ENCODE measurements around the gene ACSS2. TPM values are rescaled to one million over a fixed set of nuclear protein-coding genes. Genes with fewer than 3 reads are reported as not detected.

ACSS2 gene
- total RNA-seq, 1 donor from 2014 or later, result 29.7 TPM

GRCh38 chr20:34921436-34921835 lies 45.0 kb downstream of the ACSS2 start:
- Histone ChIP-seq H3K4me3 (ENCODE audit: low read depth, low read length) (no peak overlapping the region), H3K27me3 (ENCODE audit: control insufficient read depth, insufficient read depth, low read length) (no peaks in the 10 kb centered on the region), H3K36me3 (ENCODE audit: control insufficient read depth, insufficient read depth, low read length) (peaks cover 16% of the 10 kb centered on the region)
- FAIRE-seq (no peak), DNase-seq (ENCODE audit: low read depth) (no peak)
- TF ChIP-seq CTCF (IDR thresholded peaks at IDR 0.05; ENCODE audit: insufficient read depth, low read length, severe bottlenecking), result no peak

GRCh38 chr20:34922654-34923381 lies 46.4 kb downstream of the ACSS2 start:
- no peak for TF ChIP-seq CTCF (IDR thresholded peaks at IDR 0.05; ENCODE audit: insufficient read depth, low read length, severe bottlenecking)
- Histone ChIP-seq H3K36me3 (ENCODE audit: control insufficient read depth, insufficient read depth, low read length) (peaks cover 19% of the 10 kb centered on the region), H3K4me3 (ENCODE audit: low read depth, low read length) (no peak overlapping the region), H3K27me3 (ENCODE audit: control insufficient read depth, insufficient read depth, low read length) (no peaks in the 10 kb centered on the region)
- FAIRE-seq (peak; percentile 91), DNase-seq (ENCODE audit: low read depth) (peak; percentile 96)

- TF ChIP-seq CTCF (IDR thresholded peaks at IDR 0.05; ENCODE audit: insufficient read depth, low read length, severe bottlenecking), result no peak
- no peak for DNase-seq (ENCODE audit: low read depth)
- Histone ChIP-seq H3K27me3 (ENCODE audit: control insufficient read depth, insufficient read depth, low read length) (no peaks in the 10 kb centered on the region), H3K36me3 (ENCODE audit: control insufficient read depth, insufficient read depth, low read length) (peaks cover 23% of the 10 kb centered on the region), H3K4me3 (ENCODE audit: low read depth, low read length) (no peak overlapping the region)
- no peak for FAIRE-seq
Observed at GRCh38 chr20:34923414-34923813, 47.0 kb downstream of the ACSS2 start.

GRCh38 chr20:34925341-34925740 lies 48.9 kb downstream of the ACSS2 start:
- peaks cover 29% of the 10 kb centered on the region for H3K36me3 ChIP-seq (ENCODE audit: control insufficient read depth, insufficient read depth, low read length)
- H3K27me3 ChIP-seq (ENCODE audit: control insufficient read depth, insufficient read depth, low read length), result no peaks in the 10 kb centered on the region
- no peak overlapping the region for H3K4me3 ChIP-seq (ENCODE audit: low read depth, low read length)
- FAIRE-seq, result no peak
- no peak for TF ChIP-seq CTCF (IDR thresholded peaks at IDR 0.05; ENCODE audit: insufficient read depth, low read length, severe bottlenecking)
- DNase-seq (ENCODE audit: low read depth), result no peak

GRCh38 chr20:34925981-34926380 lies 49.6 kb downstream of the ACSS2 start:
- Histone ChIP-seq H3K36me3 (ENCODE audit: control insufficient read depth, insufficient read depth, low read length) (peaks cover 28% of the 10 kb centered on the region), H3K4me3 (ENCODE audit: low read depth, low read length) (no peak overlapping the region), H3K27me3 (ENCODE audit: control insufficient read depth, insufficient read depth, low read length) (no peaks in the 10 kb centered on the region)
- TF ChIP-seq CTCF (IDR thresholded peaks at IDR 0.05; ENCODE audit: insufficient read depth, low read length, severe bottlenecking), result no peak
- no peak for DNase-seq (ENCODE audit: low read depth)
- FAIRE-seq, result no peak

- Histone ChIP-seq H3K4me3 (ENCODE audit: low read depth, low read length) (no peak overlapping the region), H3K36me3 (ENCODE audit: control insufficient read depth, insufficient read depth, low read length) (peaks cover 30% of the 10 kb centered on the region), H3K27me3 (ENCODE audit: control insufficient read depth, insufficient read depth, low read length) (no peaks in the 10 kb centered on the region)
- FAIRE-seq (no peak), DNase-seq (ENCODE audit: low read depth) (no peak)
- no peak for TF ChIP-seq CTCF (IDR thresholded peaks at IDR 0.05; ENCODE audit: insufficient read depth, low read length, severe bottlenecking)
Observed at GRCh38 chr20:34926581-34926980, 50.2 kb downstream of the ACSS2 start.

Measured in bronchial epithelial cell (primary cell).